ENCODE data around the gene MUC20.
"Not testable (repeated sequence)": the region's sequence is repeated elsewhere in the genome, so short reads cannot be mapped to it uniquely, and the experiment has no call there.

Gene MUC20

DNA sequence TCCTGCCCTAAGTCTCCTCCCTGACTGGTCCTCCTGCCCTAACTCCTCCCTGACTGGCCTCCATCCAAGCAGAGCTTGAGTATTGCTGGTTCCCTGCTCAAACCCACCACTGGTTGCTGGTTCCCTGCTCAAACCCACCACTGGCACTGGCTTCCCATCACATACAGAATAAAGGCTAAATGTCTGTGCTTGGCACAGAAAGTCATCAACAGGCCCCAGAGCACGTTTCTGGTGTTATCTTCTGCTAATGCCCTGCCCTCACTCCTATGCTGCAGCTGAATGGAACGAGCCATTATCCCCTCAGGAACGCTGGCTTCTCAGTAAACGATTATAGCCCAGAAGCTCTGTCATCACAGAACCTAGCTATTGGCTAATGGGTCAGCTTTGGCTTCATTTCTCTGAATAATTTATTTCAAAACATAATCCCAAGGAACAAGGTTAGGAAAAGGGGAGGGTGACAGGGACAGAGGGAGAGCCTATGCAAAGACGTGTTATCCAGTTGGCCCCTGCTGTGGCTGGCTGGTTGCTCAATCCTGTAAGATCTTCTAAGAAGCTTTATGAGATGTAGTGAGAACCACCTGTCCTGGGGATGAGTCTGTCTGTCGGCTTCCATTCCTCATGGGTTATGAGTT, 6.3 kb upstream of the MUC20 start:
- TF ChIP-seq, protein P1, sequence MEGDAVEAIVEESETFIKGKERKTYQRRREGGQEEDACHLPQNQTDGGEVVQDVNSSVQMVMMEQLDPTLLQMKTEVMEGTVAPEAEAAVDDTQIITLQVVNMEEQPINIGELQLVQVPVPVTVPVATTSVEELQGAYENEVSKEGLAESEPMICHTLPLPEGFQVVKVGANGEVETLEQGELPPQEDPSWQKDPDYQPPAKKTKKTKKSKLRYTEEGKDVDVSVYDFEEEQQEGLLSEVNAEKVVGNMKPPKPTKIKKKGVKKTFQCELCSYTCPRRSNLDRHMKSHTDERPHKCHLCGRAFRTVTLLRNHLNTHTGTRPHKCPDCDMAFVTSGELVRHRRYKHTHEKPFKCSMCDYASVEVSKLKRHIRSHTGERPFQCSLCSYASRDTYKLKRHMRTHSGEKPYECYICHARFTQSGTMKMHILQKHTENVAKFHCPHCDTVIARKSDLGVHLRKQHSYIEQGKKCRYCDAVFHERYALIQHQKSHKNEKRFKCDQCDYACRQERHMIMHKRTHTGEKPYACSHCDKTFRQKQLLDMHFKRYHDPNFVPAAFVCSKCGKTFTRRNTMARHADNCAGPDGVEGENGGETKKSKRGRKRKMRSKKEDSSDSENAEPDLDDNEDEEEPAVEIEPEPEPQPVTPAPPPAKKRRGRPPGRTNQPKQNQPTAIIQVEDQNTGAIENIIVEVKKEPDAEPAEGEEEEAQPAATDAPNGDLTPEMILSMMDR (IDR thresholded peaks at IDR 0.05; ENCODE audit: insufficient read depth, low read length, missing control alignments): no peak
- H3K4me3 ChIP-seq (ENCODE audit: low read depth, low read length): no peak overlapping the region
- CTCF ChIA-PET: interaction anchor here (1.0 to 1.4 kb wide), 2 partner anchors 21 to 145 kb away, joined by 4 to 5 read pairs; no protein-coding TSS in a partner anchor
- DNase-seq (ENCODE audit: low read depth, low spot score): no peak
- POLR2A ChIA-PET: no interaction called here

DNA sequence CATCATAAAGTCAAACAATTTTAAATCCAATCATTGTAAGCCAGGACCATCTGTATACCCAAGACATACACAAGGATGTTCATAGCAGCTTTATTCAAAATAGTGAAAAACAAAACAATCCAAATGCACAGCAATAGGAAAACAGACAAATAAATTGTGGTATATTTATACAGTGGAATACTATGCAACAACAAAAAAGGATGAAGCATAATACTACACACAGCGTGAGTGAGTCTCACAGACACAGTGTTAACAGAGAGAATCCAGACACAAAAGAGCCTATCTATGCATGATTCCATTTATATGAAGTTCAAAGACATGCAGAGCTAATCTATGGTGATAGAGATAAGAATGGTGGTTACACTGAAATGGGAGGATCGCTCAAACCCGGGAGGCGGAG, 5.6 kb upstream of the MUC20 start:
- TF ChIP-seq, protein P1 (IDR thresholded peaks at IDR 0.05; ENCODE audit: insufficient read depth, low read length, missing control alignments): no peak
- POLR2A ChIA-PET: no interaction called here
- CTCF ChIA-PET: interaction anchor here (1.0 to 1.4 kb wide), 2 partner anchors 20 to 145 kb away, joined by 4 to 5 read pairs; no protein-coding TSS in a partner anchor
- no peak overlapping the region for H3K4me3 ChIP-seq (ENCODE audit: low read depth, low read length)
- DNase-seq (ENCODE audit: low read depth, low spot score): no peak

DNA sequence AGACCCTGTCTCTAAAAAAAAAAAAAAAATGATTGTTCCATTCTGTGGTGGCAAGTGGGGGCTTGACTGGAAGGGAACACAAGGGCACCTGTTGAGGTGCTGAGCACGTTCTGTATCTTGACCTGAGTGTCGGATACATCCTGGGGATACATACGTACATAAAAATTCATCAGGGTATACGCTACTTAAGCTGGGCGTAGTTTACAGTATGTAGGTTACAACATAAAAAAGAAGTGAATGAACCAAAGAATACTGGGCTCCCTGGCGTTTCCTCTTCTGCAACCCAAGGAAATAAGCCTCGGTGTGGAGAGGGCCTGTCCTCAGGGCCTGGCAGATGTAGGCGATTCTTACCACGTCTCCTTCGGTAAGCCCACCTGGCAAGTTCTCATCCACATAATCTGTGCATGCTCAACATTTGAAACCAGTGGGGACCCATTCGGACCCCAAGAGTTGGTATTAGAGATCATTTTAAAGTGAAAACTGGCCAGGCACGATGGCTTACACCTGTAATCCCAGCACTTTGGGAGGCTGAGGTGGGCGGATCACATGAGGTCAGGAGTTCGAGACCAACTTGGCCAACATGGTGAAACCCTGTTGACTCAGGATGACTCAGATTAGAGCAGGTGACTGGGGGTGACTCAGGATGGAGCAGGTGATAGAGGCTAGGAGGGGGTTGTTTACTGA, 5.1 kb upstream of the MUC20 start:
- POLR2A ChIA-PET: no interaction called here
- DNase-seq (ENCODE audit: low read depth, low spot score): no peak
- TF ChIP-seq, protein P1 (IDR thresholded peaks at IDR 0.05; ENCODE audit: insufficient read depth, low read length, missing control alignments): no peak
- H3K4me3 ChIP-seq (ENCODE audit: low read depth, low read length): no peak overlapping the region
- CTCF ChIA-PET: interaction anchor here (0.7 to 1.4 kb wide), 2 partner anchors 16 to 144 kb away, joined by 3 to 4 read pairs; no protein-coding TSS in a partner anchor

DNA sequence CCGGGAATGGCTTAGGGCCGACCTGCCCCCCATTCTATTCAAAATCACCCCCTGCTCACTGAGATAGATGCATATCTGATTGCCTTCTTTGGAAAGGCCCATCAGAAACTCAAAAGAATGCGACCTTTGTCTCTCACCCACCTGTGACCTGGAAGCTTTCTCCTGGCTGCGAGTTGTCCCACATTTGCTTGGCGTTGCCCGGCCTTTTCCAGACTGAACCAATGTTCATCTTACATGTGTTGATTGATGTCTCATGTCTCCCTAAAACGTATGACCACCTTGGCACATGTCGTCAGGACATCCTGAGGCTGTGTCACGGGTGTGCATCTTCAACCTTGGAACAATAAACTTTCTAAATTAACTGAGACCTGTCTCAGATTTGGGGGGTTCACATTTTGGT, 3.4 kb upstream of the MUC20 start:
- ChIA-PET POLR2A (no interaction called here), CTCF (no interaction called here)
- DNase-seq (ENCODE audit: low read depth, low spot score): no peak
- H3K4me3 ChIP-seq (ENCODE audit: low read depth, low read length): no peak overlapping the region
- TF ChIP-seq, protein P1 (IDR thresholded peaks at IDR 0.05; ENCODE audit: insufficient read depth, low read length, missing control alignments): no peak

DNA sequence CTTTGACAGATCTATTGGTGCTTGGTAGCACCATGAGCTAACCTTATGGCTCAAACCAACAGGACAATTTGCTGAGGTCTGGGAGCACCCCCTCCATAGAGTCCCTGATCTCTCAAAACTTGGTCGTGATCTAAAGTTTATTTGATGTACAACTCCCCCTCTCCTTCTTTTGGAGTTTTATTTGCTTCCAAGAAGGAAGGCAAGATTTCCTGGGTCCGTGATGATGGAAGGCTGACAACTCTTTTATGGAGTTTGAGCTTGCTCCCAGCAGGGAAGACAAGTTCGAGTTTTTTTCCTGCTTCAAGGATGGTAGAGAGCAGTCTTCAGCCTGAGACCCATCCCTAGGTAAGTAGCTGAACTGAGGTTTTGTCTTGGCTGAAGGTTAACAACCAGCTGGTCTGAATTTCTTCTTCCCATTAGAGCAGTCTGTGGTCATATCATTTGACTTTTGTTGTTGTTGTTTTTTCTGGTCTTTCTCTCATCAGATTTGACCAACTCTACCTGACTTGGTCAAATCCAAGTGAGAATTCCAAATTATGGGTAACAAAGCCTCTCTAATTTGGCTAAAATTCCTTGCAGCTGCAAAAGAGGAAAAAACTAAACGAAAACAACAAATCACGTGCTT, 2.8 kb upstream of the MUC20 start:
- TF ChIP-seq, protein P1 (IDR thresholded peaks at IDR 0.05; ENCODE audit: insufficient read depth, low read length, missing control alignments): no peak
- POLR2A ChIA-PET: no interaction called here

DNA sequence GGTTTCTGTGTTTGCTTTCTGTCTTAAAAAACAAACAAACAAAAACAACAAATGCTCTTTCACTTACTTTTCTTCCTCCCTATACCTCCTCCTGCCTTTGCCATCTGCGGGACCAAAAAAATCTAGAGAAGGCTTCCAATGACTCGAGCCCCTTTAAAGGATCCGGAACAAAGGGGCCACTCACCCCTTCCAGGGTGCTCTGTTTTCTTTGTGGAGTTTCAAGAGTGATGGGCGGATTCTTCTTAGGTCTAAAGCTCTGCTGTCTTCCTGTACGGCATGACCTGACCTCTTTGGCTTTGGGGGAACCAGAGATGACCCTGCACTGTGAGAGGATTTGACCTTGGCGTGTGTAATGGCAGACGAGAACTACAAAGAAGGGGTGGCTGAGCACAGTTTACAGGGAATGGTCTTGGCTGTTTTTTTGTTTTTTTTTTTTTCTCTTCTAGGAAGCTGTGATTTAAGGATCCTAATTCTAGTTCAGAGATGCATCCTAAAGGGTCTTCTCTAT, 2.2 kb upstream of the MUC20 start:
- no peak for DNase-seq (ENCODE audit: low read depth, low spot score)
- CTCF ChIA-PET: no interaction called here
- POLR2A ChIA-PET: no interaction called here
- TF ChIP-seq, protein P1 (IDR thresholded peaks at IDR 0.05; ENCODE audit: insufficient read depth, low read length, missing control alignments): no peak
- H3K4me3 ChIP-seq (ENCODE audit: low read depth, low read length): no peak overlapping the region

More for the DNA sequence above, 2.8 kb upstream of the MUC20 start:
- DNase-seq (ENCODE audit: low read depth, low spot score): no peak
- H3K4me3 ChIP-seq (ENCODE audit: low read depth, low read length): no peak overlapping the region
- CTCF ChIA-PET: no interaction called here

DNA sequence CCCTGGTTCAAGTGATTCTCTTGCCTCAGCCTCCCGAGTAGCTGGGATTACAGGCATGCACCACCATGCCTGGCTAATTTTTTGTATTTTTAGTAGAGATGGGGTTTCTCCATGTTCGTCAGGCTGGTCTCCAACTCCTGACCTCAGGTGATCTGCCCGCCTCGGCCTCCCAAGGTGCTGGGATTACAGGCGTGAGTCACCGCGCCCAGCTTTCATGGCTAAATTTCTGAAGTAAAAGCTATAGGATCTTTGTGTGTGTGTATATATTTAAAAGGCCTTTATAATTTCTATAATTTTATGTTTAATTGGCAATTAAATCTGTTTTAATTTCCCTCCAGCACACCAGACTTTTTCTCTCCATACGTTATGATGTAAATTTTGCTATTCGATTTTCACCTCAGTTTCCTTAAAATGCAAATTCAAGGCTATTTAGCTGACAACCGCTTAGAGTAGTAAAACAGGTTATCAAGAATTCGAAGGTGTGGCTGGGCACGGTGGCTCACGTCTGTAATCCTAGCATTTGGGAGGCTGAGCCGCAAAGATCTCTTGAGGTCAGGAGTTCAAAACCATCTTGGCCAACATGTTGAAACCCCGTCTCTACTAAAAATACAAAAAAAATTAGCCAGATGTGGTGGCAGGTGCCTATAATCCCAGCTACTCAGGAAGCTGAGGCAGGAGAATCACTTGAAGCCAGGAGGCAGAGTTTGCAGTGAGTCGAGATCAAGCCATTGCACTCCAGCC, 1.1 kb upstream of the MUC20 start:
- CTCF ChIA-PET; DNase-seq (ENCODE audit: low read depth, low spot score); H3K4me3 ChIP-seq (ENCODE audit: low read depth, low read length); POLR2A ChIA-PET: not testable (repeated sequence)

DNA sequence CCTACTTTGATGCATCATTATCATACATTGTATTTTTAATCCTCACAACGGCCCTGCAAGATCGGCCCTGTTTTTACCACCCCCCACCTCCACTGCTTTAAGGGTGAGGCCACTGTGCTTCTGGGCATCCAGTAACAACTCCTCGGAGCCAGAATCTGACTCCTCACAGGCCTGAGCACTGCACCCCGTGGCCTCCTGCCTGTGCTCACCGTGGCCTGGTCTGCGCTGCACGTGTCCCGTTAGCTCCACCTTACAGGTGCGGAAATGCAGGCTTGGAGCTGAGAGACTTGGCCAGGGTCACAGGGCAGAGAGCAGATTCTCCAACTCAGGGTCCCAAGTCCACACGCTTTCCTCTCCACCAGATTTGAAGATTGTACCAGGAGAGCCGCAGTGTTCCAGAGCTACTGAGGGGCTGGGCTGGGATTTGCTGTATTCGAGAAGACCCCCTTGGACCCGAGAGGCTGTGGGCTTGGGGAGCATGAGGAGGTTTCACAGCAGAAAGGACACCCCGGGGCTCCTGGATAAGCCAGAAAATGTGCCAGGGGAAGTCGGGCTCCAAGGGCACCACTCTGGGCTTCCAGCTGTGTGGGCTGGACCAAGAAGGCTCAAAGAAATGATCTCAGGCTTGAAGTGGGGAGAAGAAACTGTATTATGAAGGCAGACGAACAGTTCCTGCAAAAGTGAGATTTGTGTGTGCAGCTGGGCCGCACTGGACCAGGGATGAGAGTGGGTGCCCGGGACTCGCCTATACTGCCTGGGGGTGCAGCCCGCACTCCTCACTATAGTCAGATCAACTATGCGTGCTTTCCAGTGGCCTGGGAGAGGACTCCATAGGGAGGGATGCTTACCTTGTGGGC, 1.6 kb downstream of the MUC20 start:
- CTCF ChIA-PET; POLR2A ChIA-PET; DNase-seq (ENCODE audit: low read depth, low spot score); H3K4me3 ChIP-seq (ENCODE audit: low read depth, low read length): not testable (repeated sequence)
